ENCODE measurements around the gene WFDC12. TPM values are rescaled to one million over a fixed set of nuclear protein-coding genes. Genes with fewer than 3 reads are reported as not detected.

The WFDC12 gene
- total RNA-seq, 6 experiments from 2014 or later: not detected

DNA sequence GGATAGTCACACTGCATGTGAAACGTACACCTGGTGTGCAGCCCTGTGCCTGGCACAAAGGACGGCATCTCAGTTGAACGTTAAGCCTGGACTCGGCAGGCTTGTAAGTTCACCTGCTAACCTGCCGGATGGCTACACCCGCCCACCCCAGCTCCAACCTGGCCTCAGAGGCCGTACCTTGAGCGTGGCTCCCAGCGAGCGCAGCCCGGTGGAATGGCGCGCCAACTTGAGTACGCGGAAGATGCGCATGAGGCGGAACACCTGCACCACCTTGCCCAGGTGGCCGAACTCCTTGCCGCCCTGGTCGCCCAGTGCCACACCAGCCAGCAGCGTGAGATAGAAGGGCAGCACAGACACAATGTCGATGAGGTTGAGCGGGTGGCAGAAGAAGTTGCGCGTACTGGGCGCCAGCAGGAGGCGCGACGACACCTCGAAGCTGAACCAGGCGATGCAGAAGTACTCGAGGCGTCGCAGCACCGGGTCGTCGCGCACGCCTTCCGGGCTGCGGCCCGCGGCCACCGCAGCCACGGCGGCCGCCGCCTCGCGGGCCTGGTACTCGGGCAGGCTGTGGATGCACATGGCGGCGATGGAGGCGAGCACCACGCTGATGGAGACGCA lies 26.7 kb downstream of the WFDC12 start:
- intact Hi-C loops (cut with DNase I): loop anchor here (10.0 kb wide), 1 partner anchor 53 kb away; no protein-coding TSS in a partner anchor
- TF ChIP-seq, protein P1, sequence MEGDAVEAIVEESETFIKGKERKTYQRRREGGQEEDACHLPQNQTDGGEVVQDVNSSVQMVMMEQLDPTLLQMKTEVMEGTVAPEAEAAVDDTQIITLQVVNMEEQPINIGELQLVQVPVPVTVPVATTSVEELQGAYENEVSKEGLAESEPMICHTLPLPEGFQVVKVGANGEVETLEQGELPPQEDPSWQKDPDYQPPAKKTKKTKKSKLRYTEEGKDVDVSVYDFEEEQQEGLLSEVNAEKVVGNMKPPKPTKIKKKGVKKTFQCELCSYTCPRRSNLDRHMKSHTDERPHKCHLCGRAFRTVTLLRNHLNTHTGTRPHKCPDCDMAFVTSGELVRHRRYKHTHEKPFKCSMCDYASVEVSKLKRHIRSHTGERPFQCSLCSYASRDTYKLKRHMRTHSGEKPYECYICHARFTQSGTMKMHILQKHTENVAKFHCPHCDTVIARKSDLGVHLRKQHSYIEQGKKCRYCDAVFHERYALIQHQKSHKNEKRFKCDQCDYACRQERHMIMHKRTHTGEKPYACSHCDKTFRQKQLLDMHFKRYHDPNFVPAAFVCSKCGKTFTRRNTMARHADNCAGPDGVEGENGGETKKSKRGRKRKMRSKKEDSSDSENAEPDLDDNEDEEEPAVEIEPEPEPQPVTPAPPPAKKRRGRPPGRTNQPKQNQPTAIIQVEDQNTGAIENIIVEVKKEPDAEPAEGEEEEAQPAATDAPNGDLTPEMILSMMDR (IDR thresholded peaks at IDR 0.05): peak in 3 of 4 donors; percentile 16 to 26 (median 18)
- no peak for TF ChIP-seq POLR2A (IDR thresholded peaks at IDR 0.05)
- Histone ChIP-seq H3K27me3 (peaks cover 4 to 10% of the 10 kb centered on the region in 2 donors), H3K9me3 (no peaks in the 10 kb centered on the region), H3K27ac (no peak overlapping the region), H3K4me1 (peaks cover 0 to 7% (median 0%) of the 10 kb centered on the region in 4 donors), H3K4me3 (peak overlapping the region in 1 of 3 donors; percentile 26), H3K36me3 (no peaks in the 10 kb centered on the region)
- peak in 1 of 3 donors; percentile 44 for DNase-seq
- WGBS (ENCODE audit: insufficient coverage, low coverage, low lambda C conversion rate, missing lambda C conversion rate): 30% methylated on average over 2 of the region's 56 CpGs
- peak in 2 of 4 donors; percentile 22 to 31 for ATAC-seq

DNA sequence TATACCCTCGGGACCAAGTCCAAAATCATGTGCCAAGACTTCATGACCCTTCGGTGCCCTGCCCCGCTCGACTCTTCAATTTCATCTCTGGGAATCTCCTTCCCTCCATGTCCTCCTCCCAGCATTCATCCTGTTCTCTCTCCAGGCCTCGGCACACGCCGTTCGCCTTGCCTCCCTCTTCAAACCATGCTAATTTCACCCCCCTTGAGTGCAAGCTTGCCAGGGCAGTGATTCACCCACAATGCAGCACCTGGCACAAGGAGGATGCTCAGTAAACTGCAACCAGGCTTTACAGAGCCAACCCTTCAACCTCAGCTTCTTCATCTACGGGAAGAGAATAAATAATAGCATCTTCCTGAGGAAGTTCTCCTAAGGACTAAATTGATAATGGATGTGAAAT lies 27.5 kb downstream of the WFDC12 start:
- no peak for TF ChIP-seq POLR2A (IDR thresholded peaks at IDR 0.05)
- TF ChIP-seq, protein P1 (IDR thresholded peaks at IDR 0.05): no peak
- ATAC-seq (no peak), DNase-seq (no peak)
- H3K9me3 ChIP-seq: no peaks in the 10 kb centered on the region
- H3K27me3 ChIP-seq: peaks cover 4 to 10% of the 10 kb centered on the region in 2 donors
- no peak overlapping the region for H3K27ac ChIP-seq
- no peaks in the 10 kb centered on the region for H3K36me3 ChIP-seq
- 51% methylated on average over 6 of the region's 9 CpGs for WGBS (ENCODE audit: insufficient coverage, low coverage, low lambda C conversion rate, missing lambda C conversion rate)
- peaks cover 0 to 7% (median 0%) of the 10 kb centered on the region in 4 donors for H3K4me1 ChIP-seq
- intact Hi-C loops (cut with DNase I): loop anchor here (10.0 kb wide), 1 partner anchor 52 kb away; no protein-coding TSS in a partner anchor
- no peak overlapping the region for H3K4me3 ChIP-seq

DNA sequence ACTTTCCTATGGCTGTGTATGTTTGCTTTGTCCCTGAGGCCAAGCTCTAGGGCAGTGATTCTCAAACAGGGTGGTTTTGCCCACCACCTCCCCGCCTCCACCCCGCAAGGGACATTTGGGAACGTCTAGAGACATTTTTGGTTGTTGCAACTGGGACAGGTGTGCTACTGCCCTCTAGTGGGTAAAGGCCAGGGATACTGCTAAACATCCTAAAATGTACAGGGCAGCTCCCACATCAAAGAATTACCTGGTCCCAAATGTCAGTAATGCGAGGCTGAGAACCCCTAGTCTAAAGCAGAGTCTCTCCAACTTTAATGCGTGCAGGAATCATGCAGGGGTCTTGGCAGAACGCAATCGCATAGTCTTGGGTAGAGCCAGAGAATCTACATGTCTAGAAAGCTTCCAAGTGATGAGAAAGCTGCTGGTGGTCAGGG lies 28.4 kb downstream of the WFDC12 start:
- no peak overlapping the region for H3K4me3 ChIP-seq
- H3K4me1 ChIP-seq: peaks cover 0 to 7% (median 0%) of the 10 kb centered on the region in 4 donors
- H3K27me3 ChIP-seq: peaks cover 4 to 10% of the 10 kb centered on the region in 2 donors
- no peaks in the 10 kb centered on the region for H3K36me3 ChIP-seq
- ATAC-seq: peak; percentile 76 to 85 (median 79)
- intact Hi-C loops (cut with DNase I): loop anchor here (10.0 kb wide), 1 partner anchor 51 kb away; no protein-coding TSS in a partner anchor
- no peak overlapping the region for H3K27ac ChIP-seq
- peak in 1 of 3 donors; percentile 62 for DNase-seq
- no peak for TF ChIP-seq POLR2A (IDR thresholded peaks at IDR 0.05)
- TF ChIP-seq, protein P1 (IDR thresholded peaks at IDR 0.05): peak; percentile 55 to 76 (median 74)
- no peaks in the 10 kb centered on the region for H3K9me3 ChIP-seq
- 9% methylated on average over 7 of the region's 7 CpGs for WGBS (ENCODE audit: insufficient coverage, low coverage, low lambda C conversion rate, missing lambda C conversion rate)

DNA sequence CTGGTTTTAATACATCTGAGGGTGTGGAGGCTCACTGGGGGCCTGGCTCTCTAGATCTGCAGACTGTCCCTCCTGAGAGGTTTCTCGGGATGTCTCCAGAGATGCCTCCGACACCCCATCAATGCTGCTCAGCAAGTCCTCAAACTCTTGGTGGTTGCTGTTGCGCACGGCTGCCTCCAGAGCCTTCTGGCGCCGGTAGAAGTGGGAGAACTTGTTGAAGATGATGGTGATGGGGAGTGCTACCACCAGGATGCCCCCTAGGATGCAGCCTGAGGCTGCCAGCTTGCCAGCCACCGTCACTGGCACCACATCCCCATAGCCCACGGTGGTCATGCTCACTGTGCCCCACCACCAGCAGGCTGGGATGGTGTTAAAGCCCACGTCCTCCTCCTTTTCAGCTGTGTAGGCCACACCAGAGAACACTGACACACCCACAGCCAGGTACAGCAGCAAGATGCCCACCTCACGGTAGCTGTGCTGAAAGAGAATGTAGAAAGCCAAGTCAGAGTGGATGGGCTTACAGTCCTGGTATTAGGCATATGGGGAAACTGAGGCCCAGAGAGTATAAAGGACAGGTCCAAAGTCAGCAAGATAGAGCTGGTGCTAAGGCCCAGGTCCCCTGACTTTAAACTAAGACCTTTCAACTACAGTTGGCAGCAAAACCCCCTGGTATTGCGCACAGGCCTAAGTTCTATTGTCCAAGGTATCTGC lies 29.2 kb downstream of the WFDC12 start:
- H3K9me3 ChIP-seq: no peaks in the 10 kb centered on the region
- peaks cover 0 to 7% (median 0%) of the 10 kb centered on the region in 4 donors for H3K4me1 ChIP-seq
- WGBS (ENCODE audit: insufficient coverage, low coverage, low lambda C conversion rate, missing lambda C conversion rate): 68% methylated on average over 4 of the region's 11 CpGs
- DNase-seq: no peak
- no peak for ATAC-seq
- H3K27ac ChIP-seq: no peak overlapping the region
- peaks cover 4 to 10% of the 10 kb centered on the region in 2 donors for H3K27me3 ChIP-seq
- H3K36me3 ChIP-seq: no peaks in the 10 kb centered on the region
- intact Hi-C loops (cut with DNase I): loop anchor here (10.0 kb wide), 1 partner anchor 50 kb away; no protein-coding TSS in a partner anchor
- H3K4me3 ChIP-seq: no peak overlapping the region
- TF ChIP-seq POLR2A (IDR thresholded peaks at IDR 0.05): no peak
